HL-60/S4 treated with retinoic acid at 250 ng/mL for 4 days and 3 days (cell line): ENCODE measurements around the gene FANCB.

ENCODE experiments used
- in situ Hi-C: fragments of 300-500 bp; cut with MboI; formaldehyde crosslinking; loops from 2 replicates; pipeline ENCODE4 v1.7.0; 2022; ENCODE audit warnings: low sequenced_read_pairs

Gene FANCB

DNA sequence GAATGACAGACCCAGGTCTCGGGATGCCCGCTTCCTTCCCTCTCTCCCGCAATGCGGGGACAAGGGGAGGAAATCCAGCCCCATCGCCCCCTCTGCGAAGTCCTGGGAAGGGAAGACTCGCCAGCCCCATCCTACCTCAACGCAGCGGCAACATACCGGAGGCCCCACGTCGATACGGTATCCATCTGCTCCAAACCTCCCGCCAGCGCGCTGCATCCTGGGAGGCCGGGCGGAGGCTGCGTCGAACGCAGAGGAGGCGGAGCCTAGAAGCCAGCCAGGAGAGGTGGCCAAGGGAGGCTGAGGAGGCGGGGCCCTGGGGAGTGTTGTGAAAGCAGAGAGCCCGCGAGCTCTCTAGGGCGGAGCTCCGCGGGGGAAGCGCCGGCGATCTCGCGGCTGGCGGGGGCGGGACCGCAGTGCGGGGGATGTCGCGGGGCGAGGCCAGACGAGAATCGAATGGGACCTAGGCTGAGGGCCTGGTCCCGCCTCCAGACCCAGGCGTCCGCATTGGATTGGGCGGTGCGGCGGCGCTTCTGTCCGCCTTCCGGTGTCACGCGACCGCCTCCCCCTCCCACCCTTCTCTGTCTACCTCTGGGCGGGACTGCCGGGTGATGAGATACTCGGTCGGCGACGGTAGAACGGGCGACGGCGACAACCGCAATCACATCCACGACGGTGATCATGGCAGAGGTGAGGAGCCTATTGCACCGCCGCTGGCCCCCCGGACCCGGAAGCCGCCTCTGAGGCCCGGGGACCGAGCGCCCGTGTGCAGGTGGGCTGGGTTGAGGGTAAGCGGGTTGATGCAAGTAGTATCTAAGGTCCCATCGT is at the start of gene FANCB, which contains the start of gene MOSPD2:
Gene FANCB (minus strand): TSS at position 219 of the 825 bp plus-strand sequence. CDS start 7,559 bp downstream, outside the sequence.
Gene MOSPD2 (plus strand): TSS at position 571 of the 825 bp plus-strand sequence. CDS start 108 bp downstream, at position 679.
- in situ Hi-C loops: no loop called here

DNA sequence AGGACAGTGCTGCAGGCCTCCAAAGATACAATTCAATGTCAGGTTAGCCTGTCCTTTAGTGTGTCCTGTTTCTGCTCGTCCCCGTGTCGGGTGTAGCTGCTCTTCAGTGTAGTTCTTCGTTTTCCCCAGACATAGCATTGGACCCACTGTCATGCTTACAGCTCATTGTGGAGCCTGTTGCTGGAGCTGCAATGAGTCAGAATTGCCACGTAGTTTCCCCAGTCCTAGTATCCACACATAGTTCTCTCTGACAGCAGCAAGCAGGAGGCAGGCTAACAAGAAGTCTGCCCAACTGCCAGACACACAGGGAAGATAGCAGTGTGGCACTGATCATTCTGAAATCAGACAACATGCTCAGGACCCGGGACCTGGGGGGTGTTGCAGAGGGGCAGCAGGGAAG is 49.6 kb upstream of the FANCB start:
- in situ Hi-C loops: no loop called here

- in situ Hi-C loops: no loop called here
These were observed 47.3 kb upstream of the FANCB start for GRCh38 chrX:14920196-14920595.

DNA sequence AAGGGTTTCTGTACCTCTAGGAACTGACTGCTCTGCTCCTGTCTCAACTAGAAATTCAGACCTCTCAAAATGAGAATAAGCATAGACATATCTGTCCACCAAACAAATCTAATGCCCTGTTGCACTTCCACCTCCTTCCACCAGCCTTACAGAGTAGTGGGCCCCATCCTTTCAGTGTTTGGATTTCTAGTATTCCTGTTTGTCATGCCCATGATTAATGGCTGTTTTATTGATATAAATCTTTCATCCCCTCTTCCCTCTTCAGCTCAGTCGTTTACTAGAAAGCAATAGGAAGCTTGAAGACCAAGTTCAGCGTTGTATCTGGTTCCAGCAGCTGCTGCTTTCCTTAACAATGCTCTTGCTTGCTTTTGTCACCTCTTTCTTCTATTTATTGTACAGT is 46.5 kb upstream of the FANCB start:
- in situ Hi-C loops: no loop called here

DNA sequence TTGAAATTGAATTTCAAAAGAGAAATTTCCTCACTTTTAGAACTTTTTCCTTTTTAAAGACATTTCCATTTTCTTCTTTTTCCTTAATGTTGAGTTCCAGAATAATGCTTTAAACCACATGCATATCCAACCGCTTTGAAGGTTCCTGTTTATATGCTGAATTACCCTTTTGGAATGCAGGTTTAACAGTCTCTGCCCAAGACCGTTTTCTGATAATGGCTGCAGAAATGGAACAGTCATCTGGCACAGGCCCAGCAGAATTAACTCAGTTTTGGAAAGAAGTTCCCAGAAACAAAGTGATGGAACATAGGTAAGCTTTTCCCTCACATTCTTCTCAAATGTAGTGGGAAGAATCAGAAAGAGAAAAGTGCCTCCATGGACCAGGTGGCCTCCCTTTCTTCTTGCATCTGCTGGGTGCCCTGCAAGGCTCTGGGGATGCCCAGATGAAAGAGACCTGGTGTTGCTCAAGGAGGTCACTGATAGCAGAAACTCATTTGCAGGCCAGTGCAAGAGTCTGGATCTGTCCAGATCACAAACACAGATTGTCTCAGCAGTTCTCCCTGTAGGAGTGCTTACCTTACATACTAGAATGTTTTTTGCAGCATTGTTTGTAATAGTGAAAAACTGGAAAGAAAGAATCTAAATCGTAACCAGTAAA is 43.3 kb upstream of the FANCB start:
- in situ Hi-C loops: no loop called here

- in situ Hi-C loops: no loop called here
These were observed 42.7 kb upstream of the FANCB start for GRCh38 chrX:14915596-14915995.

DNA sequence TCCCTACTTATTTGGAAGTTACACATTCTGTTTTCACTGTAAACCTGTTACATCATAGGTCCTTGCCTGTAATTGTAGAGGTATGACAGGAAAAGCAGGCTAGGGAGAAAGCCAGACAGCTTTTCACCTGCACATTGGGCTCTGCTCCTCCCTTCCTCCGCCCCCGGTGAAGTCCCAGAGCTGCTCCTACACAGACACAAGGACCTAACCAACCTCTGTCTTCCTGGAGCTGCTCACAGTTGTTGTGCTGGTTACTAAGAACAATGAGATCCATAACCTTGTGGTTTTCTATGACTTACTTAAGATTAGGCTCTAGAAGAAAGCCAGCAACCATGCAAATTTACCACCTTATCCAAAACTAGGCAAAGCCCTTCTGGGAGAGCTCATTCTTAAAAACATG is 40.4 kb upstream of the FANCB start:
- in situ Hi-C loops: no loop called here

- in situ Hi-C loops: no loop called here
These were observed 31.0 kb upstream of the FANCB start for GRCh38 chrX:14903891-14904290.

- in situ Hi-C loops: no loop called here
These were observed 29.7 kb upstream of the FANCB start for GRCh38 chrX:14902537-14902936.

GRCh38 chrX:14899607-14900006 is 26.7 kb upstream of the FANCB start:
- in situ Hi-C loops: no loop called here

DNA sequence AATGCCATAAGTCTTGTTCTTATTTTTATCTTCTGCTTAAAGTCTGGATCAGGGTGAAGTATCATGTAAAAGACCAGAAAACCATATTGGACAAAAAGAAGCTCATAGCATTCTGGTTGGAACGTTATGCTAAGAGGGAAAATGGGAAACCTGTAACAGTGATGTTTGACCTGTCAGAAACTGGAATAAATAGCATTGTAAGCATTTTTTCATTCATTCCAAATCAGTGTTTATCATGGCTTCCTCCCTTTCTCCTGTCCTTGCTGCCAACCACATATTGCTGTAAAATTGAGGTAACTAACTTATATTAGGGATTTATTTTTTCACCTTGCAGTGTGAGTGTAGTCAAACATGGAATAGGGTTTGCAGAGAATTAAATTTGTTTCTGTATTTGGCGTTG is 24.2 kb upstream of the FANCB start:
- in situ Hi-C loops: no loop called here

- in situ Hi-C loops: no loop called here
These were observed 23.4 kb upstream of the FANCB start for GRCh38 chrX:14896273-14896672.

DNA sequence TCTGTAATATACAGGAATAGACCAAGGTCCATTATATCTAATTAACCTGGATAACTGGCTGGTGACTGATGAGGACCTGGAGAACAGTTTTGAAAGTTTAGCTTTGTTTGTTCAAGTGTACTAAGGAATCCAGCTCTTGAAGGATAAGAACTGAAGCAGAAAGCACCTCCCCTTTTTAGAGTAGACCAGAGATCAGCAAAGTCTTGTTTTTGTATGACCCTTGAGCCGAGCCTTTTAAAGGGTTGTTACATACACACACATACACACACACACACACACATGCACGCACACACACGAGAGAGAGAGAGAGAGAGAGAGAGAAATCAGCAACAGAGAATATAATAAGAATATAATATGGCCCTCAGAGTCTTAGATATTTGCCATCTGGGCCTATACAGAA is 13.4 kb upstream of the FANCB start:
- in situ Hi-C loops: no loop called here

DNA sequence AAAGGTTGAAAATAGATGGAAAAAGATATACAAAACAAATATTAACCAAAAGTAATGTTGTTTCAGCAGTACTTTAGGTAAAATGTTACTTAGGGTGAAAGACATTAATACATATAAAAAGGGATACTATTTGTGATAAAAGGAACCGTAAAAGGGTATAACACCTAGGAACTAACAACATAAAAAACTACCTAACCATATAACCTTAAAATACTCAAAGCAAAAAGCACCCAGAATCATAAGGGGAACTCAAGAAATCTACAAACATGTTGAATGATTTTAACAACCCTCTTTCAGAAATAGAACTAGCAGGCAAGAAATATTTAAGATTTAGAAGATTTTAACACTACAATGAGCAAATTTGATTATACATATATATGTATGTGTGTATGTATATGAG is 11.8 kb upstream of the FANCB start:
- in situ Hi-C loops: no loop called here

DNA sequence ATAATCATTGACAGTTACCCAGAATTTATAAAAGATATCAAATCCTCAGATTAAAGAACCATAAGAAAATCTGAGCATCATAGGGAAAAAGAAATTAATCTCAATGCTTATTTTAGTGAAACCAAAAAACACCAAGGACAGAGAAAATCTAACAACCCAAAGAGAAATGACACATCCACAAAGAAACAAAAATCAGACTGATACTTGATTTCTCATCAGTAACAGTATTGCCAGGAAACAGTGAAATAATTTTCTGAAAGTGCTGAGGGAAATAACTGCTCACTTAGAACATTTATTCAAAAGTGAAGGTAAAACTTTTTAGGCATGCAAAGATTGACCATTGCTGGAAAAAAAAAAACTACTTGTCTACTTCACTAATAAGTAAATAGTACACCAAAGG is 11.0 kb upstream of the FANCB start:
- in situ Hi-C loops: no loop called here

- in situ Hi-C loops: no loop called here
These were observed 2.8 kb upstream of the FANCB start for GRCh38 chrX:14875624-14876023.

GRCh38 chrX:14873676-14874049 is 794 bp upstream of the FANCB start:
- in situ Hi-C loops: no loop called here

DNA sequence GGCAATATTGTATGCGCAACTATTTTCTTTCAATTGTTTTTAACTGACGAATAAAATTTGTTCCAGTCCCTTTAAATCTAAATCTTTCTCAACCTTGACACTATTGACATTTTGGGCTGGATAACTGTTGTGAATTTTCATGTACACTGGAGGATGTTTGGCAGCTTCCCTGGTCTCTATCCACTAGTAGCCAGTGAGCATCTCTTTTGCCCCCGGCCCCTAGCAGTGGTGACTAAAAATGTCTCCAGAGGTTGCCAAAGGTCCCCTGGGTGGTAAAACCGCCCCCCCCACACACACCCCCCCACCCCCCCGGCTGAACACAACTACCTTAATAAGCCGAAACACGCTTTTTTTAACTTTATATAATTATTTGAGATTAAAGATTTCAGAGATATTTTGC is 514 bp downstream of the FANCB start:
- in situ Hi-C loops: no loop called here

GRCh38 chrX:14871767-14872166 is 1.1 kb downstream of the FANCB start:
- in situ Hi-C loops: no loop called here

DNA sequence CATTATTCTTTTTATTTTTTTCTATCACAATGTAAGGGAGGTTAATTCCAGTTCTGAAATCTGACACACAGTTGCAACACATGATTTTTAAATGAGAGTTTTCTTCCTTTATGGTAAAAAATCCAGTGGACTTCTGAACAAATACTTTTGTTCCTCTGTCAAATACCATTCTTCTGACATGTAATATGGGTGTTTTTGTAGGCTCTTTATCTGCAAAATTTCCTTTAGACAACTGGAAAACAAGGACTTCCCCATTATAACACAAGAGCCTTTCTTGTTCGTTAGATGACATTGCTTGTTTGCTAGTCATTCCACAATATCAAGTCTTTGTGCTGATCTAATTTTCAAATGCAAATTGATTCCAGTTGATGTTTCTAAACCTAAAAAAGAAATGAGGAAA is 7.7 kb downstream of the FANCB start:
- in situ Hi-C loops: no loop called here

- in situ Hi-C loops: no loop called here
These were observed 8.2 kb downstream of the FANCB start for GRCh38 chrX:14864631-14865030.

GRCh38 chrX:14851526-14851925 is 21.3 kb downstream of the FANCB start:
- in situ Hi-C loops: no loop called here
